ENCODE results near the gene AGAP1. TPM values are rescaled to one million over a fixed set of nuclear protein-coding genes. Genes with fewer than 3 reads are reported as not detected.
A peak's percentile ranks its signal among the peaks of the same experiment; 100 is the strongest.

Gene AGAP1
- total RNA-seq, 3 donors from 2014 or later (not counting 1 experiment from before 2014, with no cell fraction given): 42.0 to 56.4 (median 45.7) TPM

GRCh38 chr2:235754357-235755207 lies 260.7 kb downstream of the AGAP1 start:
- DNase-seq: no peak
- Histone ChIP-seq H3K27me3 (ENCODE audit: control insufficient read depth, insufficient read depth, low read length) (no peaks in the 10 kb centered on the region), H3K36me3 (ENCODE audit: control insufficient read depth, insufficient read depth, low read length) (no peaks in the 10 kb centered on the region), H3K9me3 (ENCODE audit: control insufficient read depth, insufficient read depth, low read length) (no peaks in the 10 kb centered on the region), H3K27ac (ENCODE audit: low read length) (no peak overlapping the region), H3K4me1 (ENCODE audit: control insufficient read depth, insufficient read depth, low read length) (no peaks in the 10 kb centered on the region), H3K4me3 (ENCODE audit: low read length) (no peak overlapping the region)
- TF ChIP-seq CTCF (IDR thresholded peaks at IDR 0.05): no peak
- Mint-ChIP-seq H3K27ac (no peak overlapping the region), H3K4me3 (peak overlapping the region; percentile 6), H3K4me1 (peaks cover 0 to 5% of the 10 kb centered on the region in 2 donors), H3K36me3 (no peaks in the 10 kb centered on the region), H3K27me3 (ENCODE audit: low read depth in 2 of 2) (no peaks in the 10 kb centered on the region), H3K9me3 (no peaks in the 10 kb centered on the region)
- intact Hi-C loops (cut with micrococcal nuclease): no loop called here
- ATAC-seq: no peak
- WGBS (ENCODE audit: insufficient coverage): 91% methylated on average over 19 of the region's 21 CpGs

- Histone ChIP-seq H3K4me1 (ENCODE audit: control insufficient read depth, insufficient read depth, low read length) (no peaks in the 10 kb centered on the region), H3K27me3 (ENCODE audit: control insufficient read depth, insufficient read depth, low read length) (no peaks in the 10 kb centered on the region), H3K36me3 (ENCODE audit: control insufficient read depth, insufficient read depth, low read length) (no peaks in the 10 kb centered on the region), H3K27ac (ENCODE audit: low read length) (no peak overlapping the region), H3K4me3 (ENCODE audit: low read length) (no peak overlapping the region), H3K9me3 (ENCODE audit: control insufficient read depth, insufficient read depth, low read length) (no peaks in the 10 kb centered on the region)
- H3K4me3 Mint-ChIP-seq: no peak overlapping the region
- no peak overlapping the region for H3K27ac Mint-ChIP-seq
- intact Hi-C loops (cut with micrococcal nuclease): no loop called here
- no peak for DNase-seq
- no peaks in the 10 kb centered on the region for H3K9me3 Mint-ChIP-seq
- WGBS (ENCODE audit: insufficient coverage): 84% methylated on average over 9 of the region's 10 CpGs
- H3K4me1 Mint-ChIP-seq: peaks cover 0 to 5% of the 10 kb centered on the region in 2 donors
- H3K27me3 Mint-ChIP-seq (ENCODE audit: low read depth in 2 of 2): no peaks in the 10 kb centered on the region
- no peak for ATAC-seq
- no peaks in the 10 kb centered on the region for H3K36me3 Mint-ChIP-seq
- TF ChIP-seq CTCF (IDR thresholded peaks at IDR 0.05): no peak
Observed at GRCh38 chr2:235756491-235756890, 262.6 kb downstream of the AGAP1 start.

- no peak for TF ChIP-seq CTCF (IDR thresholded peaks at IDR 0.05)
Observed at GRCh38 chr2:235757212-235757611, 263.4 kb downstream of the AGAP1 start.

More at GRCh38 chr2:235757212-235757611, 263.4 kb downstream of the AGAP1 start:
- no peaks in the 10 kb centered on the region for H3K27me3 ChIP-seq (ENCODE audit: control insufficient read depth, insufficient read depth, low read length)
- Mint-ChIP-seq H3K4me3 (no peak overlapping the region), H3K27me3 (ENCODE audit: low read depth in 2 of 2) (no peaks in the 10 kb centered on the region), H3K9me3 (no peaks in the 10 kb centered on the region), H3K27ac (no peak overlapping the region), H3K4me1 (peaks cover 0 to 5% of the 10 kb centered on the region in 2 donors), H3K36me3 (no peaks in the 10 kb centered on the region)
- no peaks in the 10 kb centered on the region for H3K4me1 ChIP-seq (ENCODE audit: control insufficient read depth, insufficient read depth, low read length)
- H3K9me3 ChIP-seq (ENCODE audit: control insufficient read depth, insufficient read depth, low read length): no peaks in the 10 kb centered on the region
- H3K4me3 ChIP-seq (ENCODE audit: low read length): no peak overlapping the region
- H3K36me3 ChIP-seq (ENCODE audit: control insufficient read depth, insufficient read depth, low read length): no peaks in the 10 kb centered on the region
- no peak overlapping the region for H3K27ac ChIP-seq (ENCODE audit: low read length)
- no peak for DNase-seq
- no peak for ATAC-seq
- WGBS (ENCODE audit: insufficient coverage): 76% methylated on average over 6 of the region's 6 CpGs
- intact Hi-C loops (cut with micrococcal nuclease): no loop called here

Measured in natural killer cell (primary cell).